H1 (cell line): ENCODE data around the gene ELOVL2. TPM values are rescaled to one million over a fixed set of nuclear protein-coding genes. Genes with fewer than 3 reads are reported as not detected.

ENCODE experiments used
- CTCF ChIA-PET: fragments of 300-600 bp; sonication (Branson Sonifier 250); formaldehyde crosslinking; loops from one replicate; lab custom pipeline; 2021; ENCODE audit not compliant: partially characterized antibody; lab: Charles Lee
- POLR2A ChIA-PET: fragments of 300-600 bp; sonication (Branson Sonifier 250); formaldehyde crosslinking; loops from one replicate; lab custom pipeline; 2021; ENCODE audit warnings: inconsistent platforms; ENCODE audit not compliant: partially characterized antibody; lab: Charles Lee
- DNase-seq, 2 experiments: peaks; one replicate each; pipeline versions ENCODE4 v3.0.0 to v3.0.0-alpha.2; 2010 to 2022; ENCODE audit warnings: low spot score in 2 of 2, low read depth in 1 of 2, mixed read lengths in 1 of 2
- FAIRE-seq: peaks from 2 replicates; lab custom pipeline; 2011; peaks lifted over from hg19 to GRCh38; lab: Jason Lieb, UNC
- H2AFZ ChIP-seq: 2 replicates; pipeline ENCODE4 v1.8.1; 2012; ENCODE audit warnings: low read length, inconsistent platforms
- H2AK5ac ChIP-seq: 2 replicates; pipeline ENCODE4 v1.6.1; 2013; ENCODE audit warnings: low read depth, low read length
- H2BK120ac ChIP-seq: replicated peaks from 2 replicates; pipeline ENCODE3; 2013; ENCODE audit warnings: low read depth, low read length, inconsistent platforms
- H2BK12ac ChIP-seq: 2 replicates; pipeline ENCODE4 v1.6.1; 2013; ENCODE audit warnings: low read depth, low read length
- H2BK15ac ChIP-seq: 2 replicates; pipeline ENCODE4 v1.6.1; 2013; ENCODE audit warnings: low read length
- H2BK20ac ChIP-seq: 2 replicates; pipeline ENCODE4 v1.6.1; 2013; ENCODE audit warnings: low read length
- H2BK5ac ChIP-seq: 2 replicates; pipeline ENCODE4 v1.6.1; 2013; ENCODE audit warnings: low read depth, low read length
- H3K14ac ChIP-seq: 2 replicates; pipeline ENCODE4 v1.6.1; 2013; ENCODE audit warnings: inconsistent platforms; ENCODE audit not compliant: insufficient read length
- H3K18ac ChIP-seq: 2 replicates; pipeline ENCODE4 v1.6.1; 2013; ENCODE audit warnings: low read length; ENCODE audit errors: extremely low read depth
- H3K23ac ChIP-seq: 2 replicates; pipeline ENCODE4 v1.6.1; 2013; ENCODE audit warnings: inconsistent platforms; ENCODE audit not compliant: insufficient read length
- H3K23me2 ChIP-seq: 2 replicates; pipeline ENCODE4 v1.6.1; 2013; ENCODE audit warnings: low read depth, low read length
- H3K27ac ChIP-seq: 2 replicates; pipeline ENCODE4 v1.6.1; 2011; ENCODE audit warnings: low read depth, low read length, inconsistent platforms
- H3K27me3 ChIP-seq, 4 experiments: replicated peaks in 1 of 4; 1 replicate in 1 of 4; 2 replicates in 3 of 4; pipeline versions ENCODE4 v1.6.1 to v1.8.1; 2011 to 2013; ENCODE audit warnings: low read length in 3 of 4, mild to moderate bottlenecking in 3 of 4, inconsistent platforms in 2 of 4, mixed read lengths in 2 of 4, moderate library complexity in 1 of 4; ENCODE audit not compliant: control insufficient read depth in 3 of 4, insufficient read depth in 3 of 4; ENCODE audit errors: extremely low read depth in 1 of 4
- H3K36me3 ChIP-seq, 4 experiments: 2 replicates each; pipeline versions ENCODE4 v1.6.1 to v1.8.1; 2011 to 2013; ENCODE audit warnings: mild to moderate bottlenecking in 4 of 4, low read length in 3 of 4, moderate library complexity in 2 of 4, control low read depth in 1 of 4, inconsistent platforms in 1 of 4; ENCODE audit not compliant: insufficient read depth in 4 of 4, control insufficient read depth in 2 of 4
- H3K4ac ChIP-seq: replicated peaks from 2 replicates; pipeline ENCODE3; 2013; ENCODE audit warnings: low read length, low read depth, mixed read lengths, inconsistent platforms; ENCODE audit not compliant: insufficient read length
- H3K4me1 ChIP-seq, 4 experiments: replicated peaks in 1 of 4; 1 replicate in 1 of 4; 2 replicates in 3 of 4; pipeline versions ENCODE4 v1.6.1 to v1.8.1; 2011 to 2013; ENCODE audit warnings: low read length in 3 of 4, inconsistent platforms in 2 of 4, mixed read lengths in 1 of 4; ENCODE audit not compliant: insufficient read depth in 4 of 4, control insufficient read depth in 3 of 4
- H3K4me2 ChIP-seq, 2 experiments: 2 replicates each; pipeline versions ENCODE4 v1.6.1 to v1.8.1; 2011 to 2013; ENCODE audit warnings: low read depth in 2 of 2, low read length in 2 of 2, control low read depth in 1 of 2, inconsistent platforms in 1 of 2, mild to moderate bottlenecking in 1 of 2; ENCODE audit not compliant: insufficient read depth in 1 of 2
- H3K4me3 ChIP-seq, 4 experiments: fragments of 200-600, 300-600 bp in 1 of 4; sonication (generic), shearing (Covaris generic), sonication (Bioruptor Twin) in 1 of 4; 2 replicates each; pipeline versions ENCODE4 v1.5.1 to v1.8.1; 2011 to 2016; ENCODE audit warnings: low read length in 4 of 4, low read depth in 3 of 4, control low read depth in 2 of 4, inconsistent platforms in 2 of 4, mild to moderate bottlenecking in 2 of 4, mixed read lengths in 1 of 4, moderate library complexity in 1 of 4; ENCODE audit not compliant: insufficient read depth in 2 of 4; ENCODE audit errors: extremely low read depth in 1 of 4
- H3K56ac ChIP-seq: replicated peaks from 2 replicates; pipeline ENCODE3; 2013; ENCODE audit warnings: low read depth, mild to moderate bottlenecking, mixed read lengths, low read length, inconsistent platforms; ENCODE audit not compliant: insufficient read length
- H3K79me1 ChIP-seq: 2 replicates; pipeline ENCODE4 v1.6.1; 2013; ENCODE audit warnings: low read depth, low read length, control low read depth
- H3K79me2 ChIP-seq, 2 experiments: 2 replicates each; pipeline versions ENCODE4 v1.6.1 to v1.8.1; 2012 to 2013; ENCODE audit warnings: low read length in 2 of 2, mild to moderate bottlenecking in 2 of 2, inconsistent platforms in 1 of 2; ENCODE audit not compliant: insufficient read depth in 2 of 2, control insufficient read depth in 1 of 2
- H3K9ac ChIP-seq, 4 experiments: replicated peaks in 1 of 4; 1 replicate in 1 of 4; 2 replicates in 3 of 4; pipeline versions ENCODE4 v1.6.1 to v1.8.1; 2011 to 2013; ENCODE audit warnings: low read depth in 3 of 4, low read length in 3 of 4, control low read depth in 2 of 4, mild to moderate bottlenecking in 2 of 4, moderate library complexity in 2 of 4, inconsistent platforms in 1 of 4; ENCODE audit errors: extremely low read depth in 1 of 4
- H3K9me3 ChIP-seq, 2 experiments: 2 replicates each; pipeline versions ENCODE4 v1.6.1 to v1.8.1; 2012 to 2013; ENCODE audit warnings: mild to moderate bottlenecking in 2 of 2, moderate library complexity in 2 of 2, control low read depth in 1 of 2, inconsistent platforms in 1 of 2, low read depth in 1 of 2, low read length in 1 of 2, mixed read lengths in 1 of 2; ENCODE audit not compliant: insufficient read depth in 2 of 2
- H4K20me1 ChIP-seq, 2 experiments: replicated peaks in 1 of 2; 2 replicates each; pipeline versions ENCODE3 to v1.8.1; 2011 to 2013; ENCODE audit warnings: inconsistent platforms in 2 of 2, low read length in 2 of 2, mild to moderate bottlenecking in 1 of 2; ENCODE audit not compliant: insufficient read depth in 2 of 2, control insufficient read depth in 1 of 2
- H4K5ac ChIP-seq: 2 replicates; pipeline ENCODE4 v1.6.1; 2013; ENCODE audit warnings: low read length, low read depth, mixed read lengths, inconsistent platforms; ENCODE audit not compliant: insufficient read length
- H4K8ac ChIP-seq: 2 replicates; pipeline ENCODE4 v1.8.0; 2013; ENCODE audit warnings: mild to moderate bottlenecking, moderate library complexity, low read length, inconsistent platforms; ENCODE audit not compliant: insufficient read depth; ENCODE audit errors: extremely low read depth
- H4K91ac ChIP-seq: replicated peaks from 2 replicates; pipeline ENCODE3; 2013; ENCODE audit warnings: low read length, mixed read lengths, inconsistent platforms; ENCODE audit not compliant: insufficient read length
- NANOG ChIP-seq: IDR thresholded peaks from 2 replicates; pipeline ENCODE4 v1.6.1; 2011; ENCODE audit warnings: low read length, low read depth, mild to moderate bottlenecking, inconsistent platforms; ENCODE audit not compliant: insufficient read depth, poor library complexity, severe bottlenecking
- POLR2AphosphoS5 ChIP-seq: IDR thresholded peaks from 2 replicates; pipeline ENCODE4 v1.6.1; 2011; ENCODE audit warnings: low read depth, low read length
- TEAD4 ChIP-seq: IDR thresholded peaks from 2 replicates; pipeline ENCODE4 v1.6.1; 2012; ENCODE audit warnings: low read depth, low read length, inconsistent platforms, mixed read lengths
- WGBS, 2 experiments: shearing (Covaris generic) in 1 of 2; methylation state at CpG; one replicate each; pipeline versions ENCODE4 v1.1.6 to v1.1.7; 2013 to 2015; ENCODE audit warnings: low lambda C conversion rate in 2 of 2, mixed read lengths in 2 of 2, inconsistent platforms in 1 of 2, low coverage in 1 of 2, missing lambda C conversion rate in 1 of 2; ENCODE audit not compliant: insufficient replicate concordance in 2 of 2, insufficient coverage in 1 of 2, insufficient read length in 1 of 2; ENCODE audit errors: extremely low coverage in 1 of 2, missing lambda C conversion rate in 1 of 2; 5-methylcytosine and 5-hydroxymethylcytosine counted together
- polyA plus RNA-seq, 7 experiments: library from polyadenylated mRNA; depleted of rRNA in 3 of 7; stranded (reverse) in 5 of 7; unstranded in 2 of 7; fragments of >200 nt in 5 of 7; fragments of 200-250 nt in 2 of 7; gene quantifications; 1 replicate in 5 of 7; 2 replicates in 1 of 7; 4 replicates in 1 of 7; pipeline versions ENCODE4 v1.2.1 to v1.2.3, GENCODE V29; 2011 to 2013; ENCODE audit warnings: missing spikeins in 2 of 7, mixed read lengths in 2 of 7
- total RNA-seq: library from RNA; stranded (reverse); fragmentation: NEBNext Ultra II Directional; extraction: Animal tissue kit (Norgen Biotek cat#: 25700); gene quantifications from 2 replicates; pipeline ENCODE4 v1.2.1, GENCODE V29; 2021

ELOVL2 gene
- total and polyA plus RNA-seq, 2 of the 8 experiments (the other 6 are each of a cell fraction or from before 2014, with no cell fraction given), result 0.42 to 0.89 TPM

- Histone ChIP-seq H2BK15ac (no peak overlapping the region), H4K5ac (no peak overlapping the region), H2AFZ (no peak overlapping the region), H3K27ac (no peak overlapping the region), H3K4me3 (no peak overlapping the region), H3K56ac (no peak overlapping the region), H2AK5ac (no peak overlapping the region), H4K8ac (no peak overlapping the region), H3K36me3 (no peaks in the 10 kb centered on the region), H3K79me1 (no peaks in the 10 kb centered on the region), H3K14ac (no peak overlapping the region), H3K9me3 (no peaks in the 10 kb centered on the region), H3K4me2 (no peak overlapping the region), H3K23me2 (no peaks in the 10 kb centered on the region), H4K20me1 (peaks cover 0 to 3% of the 10 kb centered on the region in 2 experiments), H2BK120ac (no peak overlapping the region), H2BK20ac (no peak overlapping the region), H3K9ac (no peak overlapping the region), H3K23ac (no peak overlapping the region), H3K18ac (no peak overlapping the region), H3K4ac (no peak overlapping the region), H4K91ac (no peak overlapping the region), H2BK5ac (no peak overlapping the region), H2BK12ac (no peak overlapping the region), H3K4me1 (peaks cover 0 to 4% (median 0%) of the 10 kb centered on the region in 4 experiments; a peak in 1 of 7 replicates), H3K27me3 (peaks cover 21 to 61% (median 43%) of the 10 kb centered on the region in 4 experiments; a peak in 6 of 7 replicates), H3K79me2 (no peaks in the 10 kb centered on the region)
- FAIRE-seq (no peak), DNase-seq (no peak)
- TF ChIP-seq TEAD4 (no peak), POLR2AphosphoS5 (no peak), NANOG (peak; percentile 50)
- 35% methylated on average over 2 of the region's 2 CpGs; no CpG with 5 or more reads in 1 of the 2 experiments for WGBS, 2 experiments
- ChIA-PET POLR2A (no interaction called here), CTCF (interaction anchor here (0.5 to 1.9 kb wide), 5 partner anchors 9 to 1531 kb away, joined by 3 to 7 read pairs (median 3); no protein-coding TSS in a partner anchor)
Observed at GRCh38 chr6:10963113-10963512, 81.0 kb downstream of the ELOVL2 start.
